Neuronal stem cell (in vitro differentiated cells): ENCODE measurements around the gene SMIM23. TPM values are rescaled to one million over a fixed set of nuclear protein-coding genes. Genes with fewer than 3 reads are reported as not detected.
A peak's percentile ranks its signal among the peaks of the same experiment; 100 is the strongest.

Source experiments
- DNase-seq: peaks from one replicate; pipeline ENCODE4 v3.0.0-alpha.2; 2013; ENCODE audit warnings: low spot score
- H2AFZ ChIP-seq: one replicate; pipeline ENCODE4 v1.6.1; 2013; ENCODE audit warnings: mild to moderate bottlenecking, low read length, inconsistent platforms
- H2AK5ac ChIP-seq: 2 replicates; pipeline ENCODE4 v1.6.1; 2013; ENCODE audit warnings: low read depth, mild to moderate bottlenecking, inconsistent platforms, low read length, moderate library complexity, mixed read lengths
- H2BK120ac ChIP-seq: 2 replicates; pipeline ENCODE4 v1.6.1; 2013; ENCODE audit warnings: low read depth, mild to moderate bottlenecking, inconsistent platforms, low read length, moderate library complexity, mixed read lengths
- H2BK12ac ChIP-seq: one replicate; pipeline ENCODE4 v1.6.1; 2013; ENCODE audit warnings: low read length, inconsistent platforms
- H2BK15ac ChIP-seq: 2 replicates; pipeline ENCODE4 v1.6.1; 2013; ENCODE audit warnings: mild to moderate bottlenecking, low read length, inconsistent platforms, mixed read lengths
- H2BK5ac ChIP-seq: one replicate; pipeline ENCODE4 v1.6.1; 2013; ENCODE audit warnings: inconsistent platforms, mild to moderate bottlenecking, low read length, moderate library complexity
- H3K14ac ChIP-seq: one replicate; pipeline ENCODE4 v1.6.1; 2013; ENCODE audit warnings: low read length, inconsistent platforms
- H3K18ac ChIP-seq: 2 replicates; pipeline ENCODE4 v1.6.1; 2013; ENCODE audit warnings: low read length, inconsistent platforms
- H3K23ac ChIP-seq: 2 replicates; pipeline ENCODE4 v1.6.1; 2013; ENCODE audit warnings: low read depth, mild to moderate bottlenecking, mixed read lengths, low read length, inconsistent platforms; ENCODE audit not compliant: poor library complexity
- H3K27ac ChIP-seq: replicated peaks from 3 replicates; pipeline ENCODE4 v1.5.1; 2013; ENCODE audit warnings: low read length, inconsistent platforms
- H3K27me3 ChIP-seq, 3 experiments: 2 replicates each; pipeline ENCODE4 v1.6.1; 2013; ENCODE audit warnings: low read length in 3 of 3, mild to moderate bottlenecking in 2 of 3, inconsistent platforms in 1 of 3, low read depth in 1 of 3, mixed read lengths in 1 of 3, moderate library complexity in 1 of 3; ENCODE audit not compliant: control insufficient read depth in 3 of 3, insufficient read depth in 3 of 3
- H3K36me3 ChIP-seq, 2 donors: replicated peaks in 1 of 2; 2 replicates each; pipeline ENCODE4 v1.6.1; 2013; ENCODE audit warnings: low read length in 2 of 2; ENCODE audit not compliant: control insufficient read depth in 2 of 2, insufficient read depth in 2 of 2
- H3K4ac ChIP-seq: 2 replicates; pipeline ENCODE4 v1.6.1; 2013; ENCODE audit warnings: inconsistent platforms, mild to moderate bottlenecking, low read length, moderate library complexity
- H3K4me1 ChIP-seq, 2 donors: 1 replicate in 1 of 2; 2 replicates in 1 of 2; pipeline ENCODE4 v1.6.1; 2013; ENCODE audit warnings: low read length in 2 of 2, low read depth in 1 of 2; ENCODE audit not compliant: control insufficient read depth in 2 of 2, insufficient read depth in 1 of 2
- H3K4me2 ChIP-seq: one replicate; pipeline ENCODE4 v1.6.1; 2013; ENCODE audit warnings: mild to moderate bottlenecking, low read length, inconsistent platforms; ENCODE audit not compliant: insufficient read depth, poor library complexity, severe bottlenecking
- H3K4me3 ChIP-seq, 2 donors: 2 replicates each; pipeline ENCODE4 v1.5.1; 2013; ENCODE audit warnings: low read length in 2 of 2, mild to moderate bottlenecking in 2 of 2, inconsistent platforms in 1 of 2, moderate library complexity in 1 of 2
- H3K79me1 ChIP-seq: one replicate; pipeline ENCODE4 v1.6.1; 2013; ENCODE audit warnings: low read depth, mild to moderate bottlenecking, inconsistent platforms, low read length, moderate library complexity
- H3K9ac ChIP-seq: one replicate; pipeline ENCODE4 v1.6.1; 2013; ENCODE audit warnings: mild to moderate bottlenecking, low read depth, low read length, inconsistent platforms; ENCODE audit not compliant: poor library complexity
- H3K9me3 ChIP-seq, 2 donors: replicated peaks in 1 of 2; 2 replicates each; pipeline versions ENCODE3 to v1.6.1; 2013; ENCODE audit warnings: low read length in 2 of 2, mild to moderate bottlenecking in 2 of 2, inconsistent platforms in 1 of 2, low read depth in 1 of 2, mixed read lengths in 1 of 2, moderate library complexity in 1 of 2; ENCODE audit not compliant: control insufficient read depth in 2 of 2, insufficient read depth in 1 of 2
- H4K8ac ChIP-seq: one replicate; pipeline ENCODE4 v1.6.1; 2013; ENCODE audit warnings: low read depth, mild to moderate bottlenecking, inconsistent platforms, low read length, moderate library complexity
- H4K91ac ChIP-seq: one replicate; pipeline ENCODE4 v1.6.1; 2013; ENCODE audit warnings: low read length, low read depth, mild to moderate bottlenecking, inconsistent platforms; ENCODE audit not compliant: poor library complexity
- WGBS, 2 donors: extraction: QIAGEN DNeasy Blood & Tissue Kit; methylation state at CpG; one replicate each; pipeline ENCODE4 v1.1.7; 2013; ENCODE audit warnings: missing lambda C conversion rate in 2 of 2, mixed read lengths in 1 of 2; ENCODE audit not compliant: insufficient read length in 2 of 2, insufficient replicate concordance in 1 of 2; ENCODE audit errors: extremely low coverage in 2 of 2; 5-methylcytosine and 5-hydroxymethylcytosine counted together
- polyA plus RNA-seq, 2 experiments: library from polyadenylated mRNA; stranded (reverse); fragments of 200-250 nt; gene quantifications; one replicate each; pipeline ENCODE4 v1.2.3, GENCODE V29; 2013

Gene SMIM23
- not detected for polyA plus RNA-seq (2013, experiment 1 of 2)
- polyA plus RNA-seq (2013, experiment 2 of 2): not detected

DNA sequence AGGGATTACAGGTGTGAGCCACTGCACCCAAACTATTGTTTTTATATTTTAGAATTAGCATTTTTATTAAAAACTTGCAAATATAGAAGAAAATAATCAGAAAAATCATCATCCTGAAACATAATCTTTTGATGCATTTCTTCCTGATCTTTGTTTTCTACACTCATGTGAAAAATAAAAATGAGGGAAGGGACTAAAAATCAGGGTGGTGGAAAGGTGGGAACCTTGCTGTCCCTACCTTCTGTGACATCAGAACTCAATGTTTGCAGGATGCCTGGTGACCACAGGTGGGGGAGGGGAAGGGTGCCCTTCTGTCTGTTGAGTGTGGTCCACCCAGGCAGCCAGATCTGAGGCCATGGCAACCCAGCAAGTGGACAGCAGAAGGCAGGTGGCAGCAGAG, at the start of gene SMIM23:
SMIM23 (plus strand) TSS at position 301 of the 400 bp plus-strand sequence; CDS start at position 356, 55 bp downstream.
- Histone ChIP-seq H2AFZ (no peak within 1 kb of the TSS), H3K9me3 (no peaks in the 10 kb centered on the region), H4K8ac (no peak within 1 kb of the TSS), H2BK5ac (no peak within 1 kb of the TSS), H3K4ac (no peak within 1 kb of the TSS), H3K9ac (peak within 1 kb of the TSS; percentile 30), H3K27me3 (no peaks in the 10 kb centered on the region), H3K14ac (peak within 1 kb of the TSS; percentile 57), H3K27ac (no peak within 1 kb of the TSS), H3K4me2 (no peak within 1 kb of the TSS), H2BK12ac (peak within 1 kb of the TSS; percentile 6), H4K91ac (no peak within 1 kb of the TSS), H2BK120ac (no peak within 1 kb of the TSS), H3K4me1 (no peaks in the 10 kb centered on the region), H3K4me3 (no peak within 1 kb of the TSS), H3K36me3 (no peaks in the 10 kb centered on the region), H3K79me1 (no peaks in the 10 kb centered on the region), H3K23ac (no peak within 1 kb of the TSS), H3K18ac (no peak within 1 kb of the TSS), H2BK15ac (no peak within 1 kb of the TSS), H2AK5ac (peak within 1 kb of the TSS; percentile 63)
- no peak for DNase-seq

DNA sequence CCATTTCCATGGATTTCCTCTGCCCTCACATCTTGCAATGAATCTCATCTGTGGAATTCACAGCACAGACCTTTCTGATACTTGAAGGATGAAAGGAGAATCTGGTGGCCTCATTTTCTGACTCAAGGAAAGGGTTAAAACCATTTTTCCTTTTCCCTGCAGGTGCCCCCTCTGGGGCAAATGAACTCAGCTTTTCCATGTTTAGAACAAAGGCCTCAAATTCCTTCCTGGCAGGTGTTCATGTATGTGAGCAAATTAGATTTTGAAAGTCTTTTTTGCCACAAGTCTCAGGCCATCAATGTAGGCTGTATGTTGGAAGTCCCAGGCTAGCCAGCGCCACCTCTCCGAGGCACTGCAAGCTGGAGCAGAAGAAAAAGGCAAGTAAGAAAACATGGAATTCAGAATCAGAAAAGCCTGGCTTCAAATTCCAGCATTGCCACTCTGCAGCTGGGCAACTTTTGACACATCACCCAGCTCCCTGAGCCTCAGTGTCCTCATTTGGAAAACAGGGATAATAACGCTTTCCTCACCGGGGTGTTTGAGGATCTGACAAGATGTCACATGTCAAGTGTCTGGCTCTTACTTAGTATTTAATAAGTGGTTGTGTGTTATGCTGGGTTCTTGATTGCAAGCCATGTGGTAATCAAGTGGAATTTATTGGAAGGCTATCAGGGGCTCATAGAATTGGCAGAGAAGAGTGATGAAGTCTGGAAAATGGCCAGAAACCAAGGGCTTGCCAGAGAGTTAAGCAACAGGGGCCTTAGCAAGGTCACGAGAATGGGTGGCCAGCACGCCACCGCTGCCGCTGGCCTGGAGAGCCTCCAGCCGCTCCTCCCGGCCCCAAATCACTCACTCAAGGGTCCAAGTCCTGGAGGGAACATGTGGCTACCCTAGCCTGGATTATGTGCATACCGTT, 48.4 kb upstream of the SMIM23 start:
- H4K91ac ChIP-seq: no peak overlapping the region
- peaks cover 0 to 9% of the 10 kb centered on the region in 2 donors for H3K4me1 ChIP-seq
- H3K14ac ChIP-seq: no peak overlapping the region
- no peak overlapping the region for H2BK15ac ChIP-seq
- H3K18ac ChIP-seq: no peak overlapping the region
- no peaks in the 10 kb centered on the region for H3K9me3 ChIP-seq
- H3K27ac ChIP-seq: no peak overlapping the region
- no peak overlapping the region for H3K23ac ChIP-seq
- no peak overlapping the region for H2BK5ac ChIP-seq
- DNase-seq: no peak
- H3K4me2 ChIP-seq: no peak overlapping the region
- no peaks in the 10 kb centered on the region for H3K79me1 ChIP-seq
- H2AFZ ChIP-seq: no peak overlapping the region
- H3K9ac ChIP-seq: no peak overlapping the region
- WGBS, 2 donors: no CpG with 5 or more reads among the region's 11 CpGs
- no peak overlapping the region for H4K8ac ChIP-seq
- H2BK120ac ChIP-seq: no peak overlapping the region
- H3K4ac ChIP-seq: no peak overlapping the region
- H2AK5ac ChIP-seq: no peak overlapping the region
- H3K36me3 ChIP-seq: no peaks in the 10 kb centered on the region
- peaks cover 0 to 3% (median 0%) of the 10 kb centered on the region in 3 experiments for H3K27me3 ChIP-seq
- H3K4me3 ChIP-seq: peak overlapping the region in 1 of 2 donors; percentile 37
- H2BK12ac ChIP-seq: no peak overlapping the region

DNA sequence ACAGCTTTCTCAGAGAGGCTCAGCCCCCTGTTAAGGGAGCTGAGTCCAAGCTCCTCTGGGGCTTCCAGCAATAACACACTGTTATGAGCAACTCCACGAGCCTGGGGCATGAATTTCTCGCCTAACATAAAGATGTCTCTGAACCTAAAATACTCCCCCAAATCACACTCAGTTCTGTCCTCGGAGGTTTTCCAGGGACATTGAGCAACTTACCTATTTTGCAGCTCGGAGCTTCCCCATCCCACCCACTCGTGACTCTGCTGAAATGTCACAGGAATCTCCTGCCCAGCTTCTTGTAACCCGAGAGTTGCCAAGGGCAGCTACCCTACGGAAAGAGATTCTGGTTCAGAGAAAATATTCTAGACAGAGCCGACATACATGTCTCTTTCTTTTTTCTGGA, 47.1 kb upstream of the SMIM23 start:
- Histone ChIP-seq H2BK120ac (no peak overlapping the region), H3K4me2 (no peak overlapping the region), H3K27ac (no peak overlapping the region), H4K8ac (no peak overlapping the region), H3K4me3 (no peak overlapping the region), H3K18ac (no peak overlapping the region), H3K27me3 (peaks cover 0 to 3% (median 0%) of the 10 kb centered on the region in 3 experiments), H2AK5ac (no peak overlapping the region), H4K91ac (no peak overlapping the region), H2BK12ac (no peak overlapping the region), H3K9ac (no peak overlapping the region), H2BK15ac (no peak overlapping the region), H3K4me1 (peaks cover 0 to 9% of the 10 kb centered on the region in 2 donors), H3K14ac (no peak overlapping the region), H3K79me1 (no peaks in the 10 kb centered on the region), H3K23ac (no peak overlapping the region), H3K9me3 (no peaks in the 10 kb centered on the region), H3K4ac (no peak overlapping the region), H2BK5ac (no peak overlapping the region), H2AFZ (no peak overlapping the region), H3K36me3 (no peaks in the 10 kb centered on the region)
- no peak for DNase-seq
- WGBS, 2 donors: no CpG with 5 or more reads among the region's 8 CpGs

DNA sequence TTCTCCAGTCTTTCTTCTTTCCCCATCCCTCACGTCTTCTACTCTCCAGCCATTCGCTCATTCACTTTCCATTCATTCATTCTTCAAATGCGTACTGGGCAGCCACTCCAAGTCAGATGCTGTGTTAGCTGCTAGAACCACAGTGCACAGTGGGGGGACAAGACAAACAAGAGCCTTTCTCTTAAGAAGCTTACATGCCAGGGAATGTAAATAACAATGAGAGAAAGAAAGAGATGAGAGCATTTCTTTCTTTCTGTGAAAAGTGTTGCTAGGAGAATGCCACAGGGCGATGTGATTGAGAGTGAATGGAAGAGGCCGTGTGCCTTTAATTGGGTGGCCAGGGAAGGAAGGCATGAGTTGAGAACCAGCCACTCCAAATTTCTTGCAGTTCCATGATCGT, 46.3 kb upstream of the SMIM23 start:
- H3K79me1 ChIP-seq: no peaks in the 10 kb centered on the region
- H3K9ac ChIP-seq: no peak overlapping the region
- H3K27ac ChIP-seq: no peak overlapping the region
- no peak overlapping the region for H2AFZ ChIP-seq
- peaks cover 0 to 3% (median 0%) of the 10 kb centered on the region in 3 experiments for H3K27me3 ChIP-seq
- H2BK120ac ChIP-seq: no peak overlapping the region
- no peak overlapping the region for H3K23ac ChIP-seq
- no peaks in the 10 kb centered on the region for H3K9me3 ChIP-seq
- H3K4me1 ChIP-seq: peaks cover 0 to 9% of the 10 kb centered on the region in 2 donors
- H3K36me3 ChIP-seq: no peaks in the 10 kb centered on the region
- H4K8ac ChIP-seq: no peak overlapping the region
- WGBS, 2 donors: no CpG with 5 or more reads among the region's 6 CpGs
- no peak overlapping the region for H2BK12ac ChIP-seq
- H3K18ac ChIP-seq: peak overlapping the region; percentile 2
- DNase-seq: peak; percentile 12
- no peak overlapping the region for H4K91ac ChIP-seq
- H3K4ac ChIP-seq: no peak overlapping the region
- H3K4me2 ChIP-seq: no peak overlapping the region
- H2AK5ac ChIP-seq: no peak overlapping the region
- no peak overlapping the region for H2BK5ac ChIP-seq
- H3K14ac ChIP-seq: no peak overlapping the region
- H3K4me3 ChIP-seq: no peak overlapping the region
- H2BK15ac ChIP-seq: no peak overlapping the region
